ENCODE measurements around the gene FTO. TPM values are rescaled to one million over a fixed set of nuclear protein-coding genes. Genes with fewer than 3 reads are reported as not detected.

FTO gene
- total RNA-seq, 1 donor from 2014 or later, result 70.5 TPM

GRCh38 chr16:53848277-53848942 lies 144.5 kb downstream of the FTO start:
- Histone ChIP-seq H3K36me3 (no peaks in the 10 kb centered on the region), H3K27ac (no peak overlapping the region), H3K4me1 (no peaks in the 10 kb centered on the region), H3K27me3 (no peaks in the 10 kb centered on the region), H3K9me3 (no peaks in the 10 kb centered on the region), H3K4me3 (no peak overlapping the region)
- intact Hi-C loops (cut with DNase I), result no loop called here
- TF ChIP-seq POLR2AphosphoS5 (IDR thresholded peaks at IDR 0.05; ENCODE audit: insufficient read depth in 1 of 2, low read depth in 1 of 2) (no peak), CTCF (IDR thresholded peaks at IDR 0.05) (no peak), POLR2A (IDR thresholded peaks at IDR 0.05) (no peak)
- DNase-seq (ENCODE audit: extremely low spot score in 2 of 2), result no peak

GRCh38 chr16:53848950-53849349 lies 145.0 kb downstream of the FTO start:
- Histone ChIP-seq H3K4me1 (no peaks in the 10 kb centered on the region), H3K27me3 (no peaks in the 10 kb centered on the region), H3K4me3 (no peak overlapping the region), H3K36me3 (no peaks in the 10 kb centered on the region), H3K27ac (no peak overlapping the region), H3K9me3 (no peaks in the 10 kb centered on the region)
- intact Hi-C loops (cut with DNase I), result no loop called here
- TF ChIP-seq CTCF (IDR thresholded peaks at IDR 0.05) (no peak), POLR2AphosphoS5 (IDR thresholded peaks at IDR 0.05; ENCODE audit: insufficient read depth in 1 of 2, low read depth in 1 of 2) (no peak), POLR2A (IDR thresholded peaks at IDR 0.05) (no peak)
- DNase-seq (ENCODE audit: extremely low spot score in 2 of 2), result no peak

GRCh38 chr16:53849585-53849984 lies 145.6 kb downstream of the FTO start:
- Histone ChIP-seq H3K36me3 (no peaks in the 10 kb centered on the region), H3K27ac (no peak overlapping the region), H3K27me3 (no peaks in the 10 kb centered on the region), H3K4me1 (no peaks in the 10 kb centered on the region), H3K9me3 (no peaks in the 10 kb centered on the region), H3K4me3 (no peak overlapping the region)
- DNase-seq (ENCODE audit: extremely low spot score in 2 of 2), result no peak
- intact Hi-C loops (cut with DNase I), result no loop called here
- TF ChIP-seq POLR2AphosphoS5 (IDR thresholded peaks at IDR 0.05; ENCODE audit: insufficient read depth in 1 of 2, low read depth in 1 of 2) (no peak), CTCF (IDR thresholded peaks at IDR 0.05) (no peak), POLR2A (IDR thresholded peaks at IDR 0.05) (no peak)

GRCh38 chr16:53849994-53850393 lies 146.0 kb downstream of the FTO start:
- no peaks in the 10 kb centered on the region for H3K4me1 ChIP-seq
- no peak for DNase-seq (ENCODE audit: extremely low spot score in 2 of 2)
- H3K27me3 ChIP-seq, result no peaks in the 10 kb centered on the region
- intact Hi-C loops (cut with DNase I), result no loop called here
- no peaks in the 10 kb centered on the region for H3K9me3 ChIP-seq
- H3K4me3 ChIP-seq, result no peak overlapping the region
- TF ChIP-seq POLR2A (IDR thresholded peaks at IDR 0.05), result no peak
- TF ChIP-seq CTCF (IDR thresholded peaks at IDR 0.05), result no peak
- no peak for TF ChIP-seq POLR2AphosphoS5 (IDR thresholded peaks at IDR 0.05; ENCODE audit: insufficient read depth in 1 of 2, low read depth in 1 of 2)
- H3K36me3 ChIP-seq, result no peaks in the 10 kb centered on the region
- no peak overlapping the region for H3K27ac ChIP-seq

- no peak for DNase-seq (ENCODE audit: extremely low spot score in 2 of 2)
- Histone ChIP-seq H3K27me3 (no peaks in the 10 kb centered on the region), H3K27ac (no peak overlapping the region), H3K4me3 (no peak overlapping the region), H3K36me3 (no peaks in the 10 kb centered on the region), H3K9me3 (no peaks in the 10 kb centered on the region), H3K4me1 (no peaks in the 10 kb centered on the region)
- TF ChIP-seq CTCF (IDR thresholded peaks at IDR 0.05), result no peak
- intact Hi-C loops (cut with DNase I), result no loop called here
These were observed 148.7 kb downstream of the FTO start for GRCh38 chr16:53852678-53853077.
